PC-3 (cell line): ENCODE data around the gene CCL16. TPM values are rescaled to one million over a fixed set of nuclear protein-coding genes. Genes with fewer than 3 reads are reported as not detected.
A peak's percentile ranks its signal among the peaks of the same experiment; 100 is the strongest.

Experiments
- ATAC-seq: fragments of 200-7000 bp; cut with Tn5 transposase; 2 replicates; pipeline ENCODE4 v1.9.1; 2020; ENCODE audit warnings: mild to moderate bottlenecking, moderate library complexity
- BruUV-seq: library from RNA; stranded (reverse); fragments of 400-500 nt; replicated peaks from 2 replicates; lab custom pipeline; 2021; lab: Mats Ljungman, UMichigan
- CTCF ChIA-PET: fragments of 300-600 bp; sonication (Branson Sonifier 250); formaldehyde crosslinking; loops from one replicate; lab custom pipeline; 2022; ENCODE audit warnings: antibody characterized with exemption; lab: Charles Lee
- POLR2A ChIA-PET: fragments of 300-600 bp; sonication (Branson Sonifier 250); formaldehyde crosslinking; loops from one replicate; lab custom pipeline; 2022; ENCODE audit warnings: antibody characterized with exemption; ENCODE audit not compliant: unreplicated experiment; lab: Charles Lee
- DNase-seq: peaks from one replicate; pipeline ENCODE4 v3.0.0-alpha.2; 2015
- H2AFZ ChIP-seq: fragments of 300-600 bp; sonication (generic); 2 replicates; pipeline ENCODE4 v1.6.0; 2016; ENCODE audit warnings: antibody characterized with exemption, low read length
- H3F3A ChIP-seq: fragments of 300-600 bp; sonication (generic); one replicate; pipeline ENCODE4 v1.6.0; 2017; ENCODE audit warnings: antibody characterized with exemption, low read length, control low read depth, mild to moderate bottlenecking; ENCODE audit not compliant: unreplicated experiment
- H3K27ac ChIP-seq: fragments of 300-600 bp; sonication (generic); 2 replicates; pipeline ENCODE4 v1.5.1; 2016; ENCODE audit warnings: mild to moderate bottlenecking, low read length
- H3K27me3 ChIP-seq: fragments of 300-600 bp; sonication (generic); 2 replicates; pipeline ENCODE4 v1.6.1; 2016; ENCODE audit warnings: low read length, mixed read lengths
- H3K36me3 ChIP-seq: fragments of 300-600 bp; sonication (generic); 2 replicates; pipeline ENCODE4 v1.6.1; 2016; ENCODE audit warnings: low read depth, mixed run types, low read length, mixed read lengths
- H3K4me1 ChIP-seq: fragments of 300-600 bp; sonication (generic); 2 replicates; pipeline ENCODE4 v1.5.1; 2016; ENCODE audit warnings: low read length; ENCODE audit not compliant: insufficient read depth
- H3K4me2 ChIP-seq: fragments of 300-600 bp; sonication (generic); 2 replicates; pipeline ENCODE4 v1.6.0; 2016; ENCODE audit warnings: low read length
- H3K4me3 ChIP-seq: fragments of 300-600 bp; sonication (generic); 2 replicates; pipeline ENCODE4 v1.5.1; 2016; ENCODE audit warnings: mild to moderate bottlenecking, low read length, mixed read lengths
- H3K79me2 ChIP-seq: fragments of 300-600 bp; sonication (generic); 2 replicates; pipeline ENCODE4 v1.6.1; 2017; ENCODE audit warnings: low read length, mixed read lengths
- H3K9ac ChIP-seq: fragments of 300-600 bp; sonication (generic); 2 replicates; pipeline ENCODE4 v1.6.0; 2016; ENCODE audit warnings: mild to moderate bottlenecking, low read length
- H3K9me2 ChIP-seq: fragments of 300-600 bp; sonication (generic); replicated peaks from 2 replicates; pipeline ENCODE4 v1.6.1; 2016; ENCODE audit warnings: mixed run types, low read length, mixed read lengths
- H3K9me3 ChIP-seq: fragments of 300-600 bp; sonication (generic); 2 replicates; pipeline ENCODE4 v1.6.1; 2016; ENCODE audit warnings: low read length, mixed read lengths
- H4K20me1 ChIP-seq: fragments of 300-600 bp; sonication (generic); 2 replicates; pipeline ENCODE4 v1.6.1; 2016; ENCODE audit warnings: low read length, mixed read lengths
- CTCF ChIP-seq: fragments of 300-600 bp; sonication (generic); conservative IDR thresholded peaks from 2 replicates; pipeline ENCODE4 v1.5.1; 2017; ENCODE audit warnings: antibody characterized with exemption, low read depth, mild to moderate bottlenecking, low read length
- EZH2 ChIP-seq: fragments of 300-600 bp; sonication (generic); IDR thresholded peaks from one replicate; pipeline ENCODE4 v1.6.1; 2017; ENCODE audit warnings: antibody characterized with exemption, mild to moderate bottlenecking, low read length; ENCODE audit not compliant: unreplicated experiment
- EZH2phosphoT487 ChIP-seq: fragments of 300-600 bp; sonication (generic); IDR thresholded peaks from 2 replicates; pipeline ENCODE4 v1.6.1; 2018; ENCODE audit warnings: mild to moderate bottlenecking, antibody characterized with exemption, low read length, borderline replicate concordance
- intact Hi-C: fragments of 100-400 bp; cut with micrococcal nuclease; formaldehyde crosslinking; loops from 2 replicates; pipeline ENCODE4 v1.9.0; 2023
- total RNA-seq: library from RNA; depleted of rRNA; stranded (reverse); fragments of >200 nt; gene quantifications from 2 replicates; pipeline ENCODE4 v1.2.3, GENCODE V29; 2014

CCL16 gene
- total RNA-seq, 1 experiment from 2014 or later = not detected

- Histone ChIP-seq H3K79me2 (no peaks in the 10 kb centered on the region), H3K36me3 (no peaks in the 10 kb centered on the region), H3K9me3 (no peaks in the 10 kb centered on the region), H3K4me3 (no peak overlapping the region), H3K9ac (no peak overlapping the region), H2AFZ (no peak overlapping the region), H3K27me3 (no peaks in the 10 kb centered on the region), H3F3A (no peaks in the 10 kb centered on the region), H3K9me2 (no peaks in the 10 kb centered on the region), H3K27ac (no peak overlapping the region), H3K4me1 (peaks cover 7% of the 10 kb centered on the region; the same call in 1 of the 2 replicates), H4K20me1 (no peaks in the 10 kb centered on the region), H3K4me2 (no peak overlapping the region)
- ChIA-PET POLR2A (no interaction called here), CTCF (no interaction called here)
- intact Hi-C loops = no loop called here
- no peak for ATAC-seq
- no peak for DNase-seq
- TF ChIP-seq CTCF (no peak), EZH2phosphoT487 (no peak), EZH2 (no peak)
- no TSS peak for BruUV-seq
Measured at GRCh38 chr17:35931794-35932425, 49.4 kb downstream of the CCL16 start.

GRCh38 chr17:35930211-35931065 is 50.9 kb downstream of the CCL16 start, which contains the start of gene RDM1:
Gene RDM1, minus strand, starts transcription at chr17:35930773. Its CDS starts 46 bp downstream, at chr17:35930727.
- no peaks in the 10 kb centered on the region for H3K36me3 ChIP-seq
- H3K27ac ChIP-seq = no peak within 1 kb of the TSS
- H3K4me3 ChIP-seq = peak within 1 kb of the TSS; percentile 68
- peak within 1 kb of the TSS; percentile 51 for H3K9ac ChIP-seq
- CTCF ChIA-PET = no interaction called here
- BruUV-seq = no TSS peak
- no peaks in the 10 kb centered on the region for H3K27me3 ChIP-seq
- H3F3A ChIP-seq = no peaks in the 10 kb centered on the region
- intact Hi-C loops = no loop called here
- peak within 1 kb of the TSS; percentile 97 for H2AFZ ChIP-seq
- POLR2A ChIA-PET = no interaction called here
- H3K4me1 ChIP-seq = peaks cover 7% of the 10 kb centered on the region; the same call in 1 of the 2 replicates
- H4K20me1 ChIP-seq = no peaks in the 10 kb centered on the region
- ATAC-seq (peak; percentile 98), DNase-seq (peak; percentile 79)
- H3K79me2 ChIP-seq = no peaks in the 10 kb centered on the region
- TF ChIP-seq CTCF (no peak), EZH2phosphoT487 (no peak), EZH2 (no peak)
- H3K9me3 ChIP-seq = no peaks in the 10 kb centered on the region
- no peaks in the 10 kb centered on the region for H3K9me2 ChIP-seq
- peak within 1 kb of the TSS; percentile 95 for H3K4me2 ChIP-seq
